Measurements from ENCODE around the gene EARS2.

EARS2 gene

GRCh38 chr16:23476289-23476688 lies 80.9 kb downstream of the EARS2 start:
- no peak for DNase-seq
